ENCODE data around the gene IL33.
"Not testable (repeated sequence)": the region's sequence is repeated elsewhere in the genome, so short reads cannot be mapped to it uniquely, and the experiment has no call there.

Gene IL33

GRCh38 chr9:6215562-6215961, at the start of gene IL33:
Gene IL33, plus strand, starts transcription at chr9:6215807. Its CDS starts 25,888 bp downstream, at chr9:6241695.
- H3K27ac Mint-ChIP-seq = no peak within 1 kb of the TSS

DNA sequence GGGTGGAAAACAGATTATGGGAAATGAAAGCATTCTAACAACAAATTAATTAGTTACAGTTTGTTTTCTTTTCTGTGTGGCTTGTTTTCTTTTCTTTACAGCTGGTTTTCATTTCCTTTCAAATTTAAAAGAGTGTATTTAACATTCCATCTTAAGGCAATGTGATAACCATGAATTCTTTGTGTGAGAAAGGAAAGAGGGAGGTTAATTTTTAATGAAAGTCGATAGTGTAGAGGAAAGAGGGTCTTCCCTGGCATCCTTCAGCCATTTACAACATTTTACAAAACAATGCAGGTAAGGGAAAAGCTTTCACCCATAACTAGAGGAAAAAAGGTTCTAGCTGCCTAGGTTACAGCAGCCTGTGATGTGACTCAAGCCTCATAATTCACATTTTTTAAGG, 43.9 kb upstream of the IL33 start:
- Mint-ChIP-seq H3K36me3 (peaks cover 9% of the 10 kb centered on the region), H3K4me1 (ENCODE audit: low read depth) (no peaks in the 10 kb centered on the region), H3K9me3 (ENCODE audit: low read depth) (peaks cover 25% of the 10 kb centered on the region), H3K27ac (no peak overlapping the region), H3K27me3 (no peaks in the 10 kb centered on the region), H3K4me3 (no peak overlapping the region)

More at GRCh38 chr9:6215562-6215961, at the start of gene IL33:
- Mint-ChIP-seq H3K4me1 (ENCODE audit: low read depth) (no peaks in the 10 kb centered on the region), H3K4me3 (no peak within 1 kb of the TSS), H3K9me3 (ENCODE audit: low read depth) (peaks cover 8% of the 10 kb centered on the region), H3K27me3 (peaks cover 26% of the 10 kb centered on the region), H3K36me3 (peaks cover 2% of the 10 kb centered on the region)

DNA sequence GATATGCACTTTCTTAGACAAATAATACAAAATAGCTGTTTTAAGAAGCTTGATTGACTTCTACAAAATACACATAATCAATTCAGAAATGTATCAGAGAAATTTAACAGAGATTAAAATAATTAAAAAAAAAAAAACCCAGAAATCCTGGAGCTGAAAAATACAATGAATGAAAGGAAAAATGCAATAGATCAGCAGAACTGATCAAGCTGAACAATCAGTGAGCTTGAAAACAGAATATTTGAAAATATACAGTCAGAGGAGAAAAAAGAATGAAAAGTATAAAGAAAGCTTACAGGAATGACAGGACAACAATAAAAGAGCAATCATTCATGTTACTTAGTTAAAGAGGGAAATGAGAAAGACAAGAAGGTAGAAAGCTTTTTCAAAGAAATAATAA, 41.7 kb upstream of the IL33 start:
- Mint-ChIP-seq H3K4me3 (no peak overlapping the region), H3K27me3 (no peaks in the 10 kb centered on the region), H3K9me3 (ENCODE audit: low read depth) (peaks cover 27% of the 10 kb centered on the region), H3K36me3 (peaks cover 11% of the 10 kb centered on the region), H3K27ac (no peak overlapping the region), H3K4me1 (ENCODE audit: low read depth) (no peaks in the 10 kb centered on the region)

- H3K27me3 Mint-ChIP-seq = peaks cover 15% of the 10 kb centered on the region
- H3K27ac Mint-ChIP-seq; H3K4me1 Mint-ChIP-seq (ENCODE audit: low read depth); H3K9me3 Mint-ChIP-seq (ENCODE audit: low read depth); H3K4me3 Mint-ChIP-seq; H3K36me3 Mint-ChIP-seq: not testable (repeated sequence)
Measured at GRCh38 chr9:6182549-6183226, 32.9 kb upstream of the IL33 start.

GRCh38 chr9:6183227-6183551, 32.4 kb upstream of the IL33 start:
- H3K4me1 Mint-ChIP-seq (ENCODE audit: low read depth) = no peaks in the 10 kb centered on the region
- H3K4me3 Mint-ChIP-seq = no peak overlapping the region

DNA sequence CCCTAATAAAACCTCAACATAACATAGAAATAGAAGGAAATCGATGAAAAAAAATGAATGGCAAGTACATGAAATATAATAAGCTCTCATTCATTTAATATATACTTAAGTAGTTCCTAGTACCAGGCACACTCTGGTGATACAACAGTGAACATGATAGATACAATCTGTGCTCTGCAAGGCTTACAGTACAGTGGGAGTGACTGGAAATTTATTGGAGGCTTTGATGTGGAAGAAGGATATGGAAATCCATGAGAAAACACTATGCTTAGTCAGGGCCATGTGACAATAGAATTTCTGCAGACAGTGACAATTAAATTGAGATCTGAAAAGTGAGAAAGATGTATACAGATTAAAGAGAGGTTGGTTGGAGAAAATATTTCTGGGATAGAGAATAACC, 32.0 kb upstream of the IL33 start:
- no peaks in the 10 kb centered on the region for H3K9me3 Mint-ChIP-seq (ENCODE audit: low read depth)
- no peaks in the 10 kb centered on the region for H3K36me3 Mint-ChIP-seq
- H3K4me1 Mint-ChIP-seq (ENCODE audit: low read depth) = no peaks in the 10 kb centered on the region
- H3K4me3 Mint-ChIP-seq = no peak overlapping the region
- no peak overlapping the region for H3K27ac Mint-ChIP-seq
- peaks cover 15% of the 10 kb centered on the region for H3K27me3 Mint-ChIP-seq

More at GRCh38 chr9:6183227-6183551, 32.4 kb upstream of the IL33 start:
- no peak overlapping the region for H3K27ac Mint-ChIP-seq
- H3K27me3 Mint-ChIP-seq = peaks cover 15% of the 10 kb centered on the region
- H3K36me3 Mint-ChIP-seq = no peaks in the 10 kb centered on the region
- no peaks in the 10 kb centered on the region for H3K9me3 Mint-ChIP-seq (ENCODE audit: low read depth)

GRCh38 chr9:6184749-6185645, 30.6 kb upstream of the IL33 start:
- no peak overlapping the region for H3K27ac Mint-ChIP-seq
- H3K27me3 Mint-ChIP-seq = peaks cover 16% of the 10 kb centered on the region
- H3K36me3 Mint-ChIP-seq = no peaks in the 10 kb centered on the region

GRCh38 chr9:6186691-6187090, 28.9 kb upstream of the IL33 start:
- Mint-ChIP-seq H3K27ac (no peak overlapping the region), H3K9me3 (ENCODE audit: low read depth) (no peaks in the 10 kb centered on the region), H3K27me3 (peaks cover 18% of the 10 kb centered on the region), H3K36me3 (no peaks in the 10 kb centered on the region), H3K4me1 (ENCODE audit: low read depth) (no peaks in the 10 kb centered on the region), H3K4me3 (no peak overlapping the region)

More at GRCh38 chr9:6184749-6185645, 30.6 kb upstream of the IL33 start:
- Mint-ChIP-seq H3K9me3 (ENCODE audit: low read depth) (no peaks in the 10 kb centered on the region), H3K4me1 (ENCODE audit: low read depth) (no peaks in the 10 kb centered on the region), H3K4me3 (no peak overlapping the region)

DNA sequence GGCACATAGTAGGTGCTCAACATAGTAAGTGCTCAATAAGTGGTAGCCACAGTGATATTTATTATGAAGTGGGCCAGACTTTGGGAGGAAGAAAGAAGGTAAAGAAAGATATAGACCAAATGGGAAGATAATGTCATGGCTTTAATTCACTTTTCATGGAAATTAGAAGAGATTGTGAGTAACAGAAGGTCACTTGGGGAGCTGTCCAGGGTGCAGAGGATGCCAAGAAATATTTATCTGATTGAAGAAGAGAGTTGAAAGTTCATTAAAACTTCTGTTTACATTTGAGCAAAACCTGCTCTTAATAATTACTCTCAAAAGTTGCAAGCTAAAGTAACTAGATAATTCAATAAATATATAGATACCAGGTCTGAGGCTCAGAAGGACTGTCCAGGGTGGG, 28.3 kb upstream of the IL33 start:
- no peaks in the 10 kb centered on the region for H3K36me3 Mint-ChIP-seq
- no peak overlapping the region for H3K4me3 Mint-ChIP-seq

GRCh38 chr9:6188466-6188865, 27.1 kb upstream of the IL33 start:
- H3K36me3 Mint-ChIP-seq = no peaks in the 10 kb centered on the region
- no peak overlapping the region for H3K27ac Mint-ChIP-seq
- H3K27me3 Mint-ChIP-seq = peaks cover 15% of the 10 kb centered on the region
- H3K9me3 Mint-ChIP-seq (ENCODE audit: low read depth) = no peaks in the 10 kb centered on the region
- no peaks in the 10 kb centered on the region for H3K4me1 Mint-ChIP-seq (ENCODE audit: low read depth)
- no peak overlapping the region for H3K4me3 Mint-ChIP-seq

More for the DNA sequence above, 28.3 kb upstream of the IL33 start:
- H3K9me3 Mint-ChIP-seq (ENCODE audit: low read depth) = no peaks in the 10 kb centered on the region
- no peak overlapping the region for H3K27ac Mint-ChIP-seq
- H3K27me3 Mint-ChIP-seq = peaks cover 20% of the 10 kb centered on the region
- no peaks in the 10 kb centered on the region for H3K4me1 Mint-ChIP-seq (ENCODE audit: low read depth)

DNA sequence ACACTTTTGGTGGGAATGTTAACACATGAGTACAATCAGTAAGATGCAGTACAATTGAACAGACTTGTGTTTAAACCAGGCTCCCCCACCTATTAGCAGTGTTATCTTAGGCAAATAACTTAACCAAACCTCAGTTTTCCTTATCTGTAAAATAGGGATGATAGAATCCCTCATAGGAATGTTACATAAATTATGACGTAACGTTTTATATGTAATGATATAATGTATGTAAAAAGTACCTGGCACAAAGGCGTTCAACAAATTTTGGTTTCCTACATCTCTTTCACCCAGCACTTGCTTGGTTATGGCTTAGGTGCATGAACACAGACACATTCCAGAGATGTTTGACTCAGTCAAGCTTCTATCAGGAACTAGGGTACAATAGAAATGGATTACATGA, 26.7 kb upstream of the IL33 start:
- Mint-ChIP-seq H3K27me3 (peaks cover 15% of the 10 kb centered on the region), H3K27ac (no peak overlapping the region), H3K4me1 (ENCODE audit: low read depth) (no peaks in the 10 kb centered on the region), H3K36me3 (no peaks in the 10 kb centered on the region), H3K4me3 (no peak overlapping the region), H3K9me3 (ENCODE audit: low read depth) (no peaks in the 10 kb centered on the region)

- no peak overlapping the region for H3K4me3 Mint-ChIP-seq
- peaks cover 7% of the 10 kb centered on the region for H3K27me3 Mint-ChIP-seq
- no peaks in the 10 kb centered on the region for H3K36me3 Mint-ChIP-seq
- no peak overlapping the region for H3K27ac Mint-ChIP-seq
- H3K9me3 Mint-ChIP-seq (ENCODE audit: low read depth) = no peaks in the 10 kb centered on the region
- H3K4me1 Mint-ChIP-seq (ENCODE audit: low read depth) = no peaks in the 10 kb centered on the region
Measured at GRCh38 chr9:6194934-6195333, 20.7 kb upstream of the IL33 start.

DNA sequence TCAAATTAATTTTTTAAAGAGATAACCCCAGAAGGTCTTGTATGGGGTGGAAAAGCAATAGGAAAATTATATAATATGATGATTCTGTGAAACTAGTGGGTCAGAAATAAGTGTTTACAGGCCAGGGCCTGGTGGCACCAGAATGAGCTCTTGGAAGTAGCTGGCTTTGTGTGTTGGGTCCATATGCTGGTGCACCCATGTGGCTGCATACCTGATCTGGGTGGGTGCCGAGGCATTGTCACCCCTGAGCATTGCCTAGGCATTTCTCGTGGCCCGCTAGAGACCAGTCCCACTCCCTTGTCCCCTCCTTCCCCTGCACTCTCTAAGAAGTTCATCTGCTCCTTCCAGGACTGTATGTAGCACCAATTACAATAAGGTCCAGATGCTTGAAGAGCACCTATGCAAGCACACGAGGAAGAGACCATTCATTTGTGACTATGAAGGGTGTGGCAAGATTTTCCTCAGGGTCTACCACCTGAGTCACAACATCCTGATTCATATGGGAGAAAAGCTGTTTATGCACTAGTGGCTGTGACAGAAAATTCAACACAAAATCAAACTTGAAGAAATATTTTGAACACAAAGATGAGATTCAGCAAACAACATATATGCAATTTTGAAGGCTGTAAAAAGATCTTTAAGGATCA, 19.8 kb upstream of the IL33 start:
- Mint-ChIP-seq H3K4me3 (no peak overlapping the region), H3K9me3 (ENCODE audit: low read depth) (no peaks in the 10 kb centered on the region), H3K27ac (no peak overlapping the region), H3K36me3 (no peaks in the 10 kb centered on the region), H3K27me3 (peaks cover 11% of the 10 kb centered on the region), H3K4me1 (ENCODE audit: low read depth) (no peaks in the 10 kb centered on the region)

DNA sequence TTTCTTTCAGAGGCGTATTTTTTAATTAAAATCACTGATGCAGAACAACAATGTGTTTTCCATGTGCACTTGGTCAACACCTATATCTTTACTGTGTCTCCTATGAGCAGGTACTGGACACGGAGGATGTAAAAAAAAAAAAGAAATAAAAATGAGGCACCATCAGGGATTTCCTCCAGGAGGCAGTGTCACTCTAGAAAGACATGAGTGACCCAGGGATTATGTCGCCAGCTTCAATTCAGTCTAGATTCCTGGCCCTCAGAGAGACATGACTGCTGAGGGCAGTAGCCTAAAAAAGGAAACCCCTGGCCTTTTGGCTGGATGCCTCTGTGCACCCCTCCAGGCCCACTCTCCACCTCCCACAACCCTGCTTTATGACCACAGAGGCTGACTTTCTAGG, 18.3 kb upstream of the IL33 start:
- Mint-ChIP-seq H3K4me1 (ENCODE audit: low read depth) (no peaks in the 10 kb centered on the region), H3K4me3 (no peak overlapping the region), H3K36me3 (no peaks in the 10 kb centered on the region), H3K27ac (no peak overlapping the region), H3K9me3 (ENCODE audit: low read depth) (no peaks in the 10 kb centered on the region), H3K27me3 (peaks cover 11% of the 10 kb centered on the region)

- H3K4me3 Mint-ChIP-seq = no peak overlapping the region
- no peak overlapping the region for H3K27ac Mint-ChIP-seq
- no peaks in the 10 kb centered on the region for H3K36me3 Mint-ChIP-seq
- H3K9me3 Mint-ChIP-seq (ENCODE audit: low read depth) = no peaks in the 10 kb centered on the region
- H3K27me3 Mint-ChIP-seq = peaks cover 12% of the 10 kb centered on the region
- H3K4me1 Mint-ChIP-seq (ENCODE audit: low read depth) = no peaks in the 10 kb centered on the region
Measured at GRCh38 chr9:6198251-6198650, 17.4 kb upstream of the IL33 start.
